Measurements from ENCODE around the gene THAP7. TPM values are rescaled to one million over a fixed set of nuclear protein-coding genes. Genes with fewer than 3 reads are reported as not detected.
"Not testable (repeated sequence)": the region's sequence is repeated elsewhere in the genome, so short reads cannot be mapped to it uniquely, and the experiment has no call there.

The THAP7 gene
- total RNA-seq, 2 experiments from 2014 or later, result 22.1 to 26.8 TPM

DNA sequence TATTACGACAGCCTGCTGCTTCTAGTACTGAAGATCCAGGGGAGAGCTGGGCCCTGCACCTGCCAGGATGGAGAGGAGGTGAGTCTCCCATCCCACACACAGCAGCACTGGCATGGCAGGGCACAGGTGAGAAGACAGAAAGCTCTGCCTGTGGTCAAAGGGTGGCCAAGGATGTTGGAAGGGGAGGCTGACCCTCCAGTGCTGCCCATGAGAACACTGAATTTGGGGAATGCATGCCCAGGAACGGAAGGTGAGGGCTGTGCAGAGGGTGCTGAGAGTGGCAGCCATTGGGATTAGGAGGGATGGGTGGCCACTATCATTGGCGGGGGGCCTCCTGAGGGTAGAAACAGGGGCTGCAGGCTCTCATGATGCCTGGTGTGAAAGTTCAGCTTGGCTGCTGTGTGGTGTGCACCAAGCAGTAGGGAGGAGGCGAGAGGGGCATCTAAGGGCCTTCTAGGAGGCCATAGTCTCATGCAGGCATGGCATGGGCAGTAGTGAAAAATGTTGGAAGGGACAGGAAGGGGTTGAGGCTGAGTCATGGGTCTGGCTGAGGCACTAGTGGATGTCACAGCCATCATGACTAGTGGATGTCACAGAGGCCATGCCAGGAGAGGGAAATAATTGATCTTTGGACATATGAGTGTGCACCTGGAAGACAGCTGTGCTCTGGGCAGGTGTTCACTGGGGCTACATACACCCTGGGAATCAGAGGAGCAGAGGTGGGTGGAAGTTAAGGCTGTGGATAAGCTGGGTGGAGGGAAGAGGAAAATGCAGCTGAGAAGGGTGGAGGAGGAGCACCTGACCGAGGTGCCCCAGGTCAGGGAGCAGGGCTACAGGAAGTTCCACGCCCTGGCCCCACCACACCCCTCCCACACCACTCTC, 41.3 kb upstream of the THAP7 start:
- Mint-ChIP-seq H3K4me3 (no peak overlapping the region), H3K27ac (no peak overlapping the region), H3K36me3 (no peaks in the 10 kb centered on the region), H3K4me1 (ENCODE audit: low read depth) (peaks cover 21% of the 10 kb centered on the region), H3K27me3 (peaks cover 17% of the 10 kb centered on the region), H3K9me3 (no peaks in the 10 kb centered on the region)
- no peak for DNase-seq
- intact Hi-C loops (cut with micrococcal nuclease), result no loop called here
- CTCF ChIA-PET, result no interaction called here
- POLR2A ChIA-PET, result interaction anchor here (0.6 kb wide), 1 partner anchor 166 kb away, joined by 5 read pairs; no protein-coding TSS in a partner anchor

GRCh38 chr22:21041937-21042336, 40.0 kb upstream of the THAP7 start:
- Mint-ChIP-seq H3K27me3 (peaks cover 17% of the 10 kb centered on the region), H3K4me3 (no peak overlapping the region), H3K9me3 (no peaks in the 10 kb centered on the region), H3K27ac (no peak overlapping the region), H3K4me1 (ENCODE audit: low read depth) (peaks cover 21% of the 10 kb centered on the region), H3K36me3 (no peaks in the 10 kb centered on the region)
- POLR2A ChIA-PET, result no interaction called here
- intact Hi-C loops (cut with micrococcal nuclease), result no loop called here
- CTCF ChIA-PET, result interaction anchor here (0.5 to 1.5 kb wide), 3 partner anchors 61 to 171 kb away, joined by 3 to 4 read pairs (median 3); no protein-coding TSS in a partner anchor
- no peak for DNase-seq

DNA sequence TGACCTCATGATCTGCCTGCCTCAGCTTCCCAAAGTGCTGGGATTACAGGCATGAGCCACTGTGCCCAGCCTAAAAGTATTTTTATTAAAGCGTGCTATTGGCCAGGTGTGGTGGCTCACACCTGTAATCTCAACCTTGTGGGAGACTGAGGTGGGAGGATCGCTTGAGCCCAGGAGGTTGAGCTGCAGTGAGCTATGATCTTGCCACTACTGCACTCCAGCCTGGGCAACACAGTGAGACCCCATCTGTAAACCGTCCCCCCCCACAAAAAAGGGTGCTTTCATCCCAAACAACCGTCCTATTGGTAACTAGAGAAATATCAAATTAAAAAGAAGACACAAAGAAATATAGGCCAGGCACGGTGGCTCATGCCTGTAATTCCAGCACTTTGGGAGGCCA, 37.2 kb upstream of the THAP7 start:
- CTCF ChIA-PET, result interaction anchor here (1.1 kb wide), 1 partner anchor 64 kb away, joined by 3 read pairs; no protein-coding TSS in a partner anchor
- DNase-seq, result not testable (repeated sequence)

GRCh38 chr22:21038405-21038804, 36.5 kb upstream of the THAP7 start:
- Mint-ChIP-seq H3K27ac (no peak overlapping the region), H3K36me3 (no peaks in the 10 kb centered on the region), H3K4me3 (no peak overlapping the region), H3K4me1 (ENCODE audit: low read depth) (peaks cover 3% of the 10 kb centered on the region), H3K27me3 (peaks cover 8% of the 10 kb centered on the region), H3K9me3 (no peaks in the 10 kb centered on the region)
- intact Hi-C loops (cut with micrococcal nuclease), result no loop called here
- CTCF ChIA-PET, result no interaction called here
- no peak for DNase-seq
- POLR2A ChIA-PET, result no interaction called here

More for the DNA sequence above, 37.2 kb upstream of the THAP7 start:
- H3K36me3 Mint-ChIP-seq; intact Hi-C loops (cut with micrococcal nuclease); H3K27me3 Mint-ChIP-seq; H3K9me3 Mint-ChIP-seq; H3K4me3 Mint-ChIP-seq; H3K27ac Mint-ChIP-seq; POLR2A ChIA-PET; H3K4me1 Mint-ChIP-seq (ENCODE audit: low read depth): not testable (repeated sequence)

GRCh38 chr22:21034989-21035388, 33.1 kb upstream of the THAP7 start:
- POLR2A ChIA-PET, result no interaction called here

DNA sequence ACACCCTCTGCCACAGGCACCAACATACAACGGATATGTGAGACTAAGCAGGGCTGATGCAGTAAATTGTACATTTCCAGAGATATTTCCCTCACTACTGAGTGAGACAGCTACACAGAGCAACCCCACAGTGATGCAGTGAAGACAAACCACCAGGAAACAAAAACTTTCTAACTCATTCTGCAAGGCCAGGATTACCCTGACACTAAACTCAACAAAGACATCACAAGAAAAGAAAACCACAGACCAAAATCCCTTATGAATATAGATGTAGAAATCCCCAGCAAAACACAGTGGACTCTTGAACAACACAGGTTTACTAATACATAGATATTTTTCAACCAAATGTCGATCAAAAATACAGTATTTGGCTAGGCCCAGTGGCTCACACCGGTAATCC, 32.0 kb upstream of the THAP7 start:
- no peaks in the 10 kb centered on the region for H3K9me3 Mint-ChIP-seq
- H3K36me3 Mint-ChIP-seq, result no peaks in the 10 kb centered on the region
- CTCF ChIA-PET, result interaction anchor here (0.7 kb wide), 1 partner anchor 68 kb away, joined by 3 read pairs; no protein-coding TSS in a partner anchor
- POLR2A ChIA-PET, result no interaction called here
- no peak overlapping the region for H3K4me3 Mint-ChIP-seq
- H3K27me3 Mint-ChIP-seq, result peaks cover 35% of the 10 kb centered on the region
- no peak overlapping the region for H3K27ac Mint-ChIP-seq
- H3K4me1 Mint-ChIP-seq (ENCODE audit: low read depth), result peaks cover 2% of the 10 kb centered on the region
- no peak for DNase-seq
- intact Hi-C loops (cut with micrococcal nuclease), result no loop called here

More at GRCh38 chr22:21034989-21035388, 33.1 kb upstream of the THAP7 start:
- Mint-ChIP-seq H3K9me3 (no peaks in the 10 kb centered on the region), H3K4me1 (ENCODE audit: low read depth) (peaks cover 2% of the 10 kb centered on the region), H3K27me3 (peaks cover 25% of the 10 kb centered on the region), H3K27ac (no peak overlapping the region), H3K36me3 (no peaks in the 10 kb centered on the region), H3K4me3 (no peak overlapping the region)
- intact Hi-C loops (cut with micrococcal nuclease), result no loop called here
- CTCF ChIA-PET, result no interaction called here
- no peak for DNase-seq

DNA sequence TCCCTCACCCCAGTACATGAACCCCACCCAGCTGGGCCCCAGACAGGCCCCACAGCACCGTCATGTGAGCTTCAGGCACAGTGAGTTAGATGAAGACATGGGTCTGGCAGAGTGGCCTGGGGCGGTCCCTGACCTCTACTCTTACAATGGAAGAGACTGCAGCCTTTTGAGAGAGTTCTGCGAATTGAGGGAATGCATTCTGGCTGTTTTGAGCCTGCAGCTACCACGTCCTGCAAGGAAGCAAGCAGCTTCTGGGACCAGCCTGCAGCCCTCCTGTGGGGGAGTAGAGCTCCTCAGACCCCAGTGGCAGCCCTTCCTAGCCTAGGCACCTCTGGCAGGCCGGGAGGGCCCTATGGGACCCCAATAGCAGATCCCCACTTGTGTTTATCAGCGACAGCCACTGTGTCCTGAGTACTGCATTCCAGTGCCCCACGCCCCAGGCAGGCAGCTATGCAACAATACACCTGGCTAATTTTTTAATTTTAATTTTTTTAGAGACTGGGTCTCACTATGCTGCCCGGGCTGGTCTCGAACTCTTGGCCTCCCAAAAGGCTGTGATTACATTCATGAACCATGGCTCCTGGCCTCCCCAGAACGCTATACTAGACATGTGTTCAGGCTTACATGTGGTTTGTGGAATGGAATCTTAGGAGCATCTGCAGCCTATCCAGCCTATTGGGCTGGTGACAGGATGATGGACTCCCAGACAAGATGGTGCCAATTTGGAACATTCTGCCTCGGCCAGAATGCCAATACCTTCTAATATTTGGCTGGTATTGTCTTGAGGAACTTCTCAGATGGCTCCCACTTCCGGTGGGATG, 31.2 kb upstream of the THAP7 start:
- intact Hi-C loops (cut with micrococcal nuclease), result no loop called here
- peaks cover 2% of the 10 kb centered on the region for H3K4me1 Mint-ChIP-seq (ENCODE audit: low read depth)
- no peaks in the 10 kb centered on the region for H3K9me3 Mint-ChIP-seq
- no peaks in the 10 kb centered on the region for H3K36me3 Mint-ChIP-seq
- H3K27me3 Mint-ChIP-seq, result peaks cover 32% of the 10 kb centered on the region
- ChIA-PET POLR2A (no interaction called here), CTCF (no interaction called here)
- no peak overlapping the region for H3K27ac Mint-ChIP-seq
- no peak overlapping the region for H3K4me3 Mint-ChIP-seq
- no peak for DNase-seq

DNA sequence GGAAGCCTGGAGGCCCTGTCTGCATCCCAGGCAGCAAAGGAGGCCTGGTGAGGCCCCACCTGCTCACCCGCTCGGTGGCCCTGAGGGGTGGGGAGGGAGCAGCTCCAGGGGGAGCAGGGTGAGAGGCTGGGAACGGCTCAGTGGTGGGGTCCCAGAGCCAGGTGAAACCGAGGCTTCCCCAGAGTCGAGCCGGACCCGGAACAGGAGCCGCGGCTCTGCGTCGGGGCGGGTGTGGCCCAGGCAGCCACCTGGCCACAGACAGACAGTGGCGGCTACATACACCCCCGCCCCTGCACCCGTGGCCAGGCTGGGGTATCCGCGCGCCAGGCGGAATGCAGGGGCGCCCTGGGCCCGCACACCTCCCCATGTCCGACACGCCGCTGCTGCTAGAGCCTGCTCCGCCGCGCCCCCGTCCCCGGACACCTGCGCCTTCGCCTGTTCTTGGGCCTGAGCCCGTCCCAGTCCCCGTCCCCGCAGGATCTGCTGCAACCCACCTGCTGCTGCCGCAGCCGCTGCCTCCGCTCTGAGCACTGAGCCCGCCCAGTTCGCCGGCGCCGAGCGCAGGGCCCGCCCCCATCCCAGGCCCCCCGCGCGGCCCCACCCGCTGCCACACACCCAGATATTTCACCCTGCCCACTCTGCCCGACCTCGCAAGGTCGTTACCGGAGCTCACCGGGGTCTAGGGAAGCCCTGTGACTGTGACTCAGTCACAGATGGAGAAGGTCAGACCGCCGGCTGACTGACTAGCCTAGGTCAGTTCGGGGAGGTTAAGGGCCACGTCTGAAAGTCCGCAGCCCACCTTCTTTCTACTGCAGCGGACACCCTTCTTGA, 30.3 kb upstream of the THAP7 start, which contains the start of gene SLC7A4:
Gene SLC7A4 (minus strand): TSS at position 525 of the 831 bp plus-strand sequence. CDS start 749 bp downstream, outside the sequence.
- Mint-ChIP-seq H3K4me1 (ENCODE audit: low read depth) (peaks cover 2% of the 10 kb centered on the region), H3K27me3 (peaks cover 32% of the 10 kb centered on the region), H3K4me3 (no peak within 1 kb of the TSS), H3K27ac (no peak within 1 kb of the TSS), H3K36me3 (no peaks in the 10 kb centered on the region), H3K9me3 (no peaks in the 10 kb centered on the region)
- ChIA-PET POLR2A (no interaction called here), CTCF (no interaction called here)
- DNase-seq, result no peak
- intact Hi-C loops (cut with micrococcal nuclease), result no loop called here

GRCh38 chr22:21031545-21032036, 29.7 kb upstream of the THAP7 start:
- no peak for DNase-seq
- ChIA-PET CTCF (no interaction called here), POLR2A (no interaction called here)
- intact Hi-C loops (cut with micrococcal nuclease), result no loop called here
- Mint-ChIP-seq H3K4me3 (no peak overlapping the region), H3K27ac (no peak overlapping the region), H3K36me3 (no peaks in the 10 kb centered on the region), H3K9me3 (no peaks in the 10 kb centered on the region), H3K4me1 (ENCODE audit: low read depth) (peaks cover 2% of the 10 kb centered on the region), H3K27me3 (peaks cover 32% of the 10 kb centered on the region)

DNA sequence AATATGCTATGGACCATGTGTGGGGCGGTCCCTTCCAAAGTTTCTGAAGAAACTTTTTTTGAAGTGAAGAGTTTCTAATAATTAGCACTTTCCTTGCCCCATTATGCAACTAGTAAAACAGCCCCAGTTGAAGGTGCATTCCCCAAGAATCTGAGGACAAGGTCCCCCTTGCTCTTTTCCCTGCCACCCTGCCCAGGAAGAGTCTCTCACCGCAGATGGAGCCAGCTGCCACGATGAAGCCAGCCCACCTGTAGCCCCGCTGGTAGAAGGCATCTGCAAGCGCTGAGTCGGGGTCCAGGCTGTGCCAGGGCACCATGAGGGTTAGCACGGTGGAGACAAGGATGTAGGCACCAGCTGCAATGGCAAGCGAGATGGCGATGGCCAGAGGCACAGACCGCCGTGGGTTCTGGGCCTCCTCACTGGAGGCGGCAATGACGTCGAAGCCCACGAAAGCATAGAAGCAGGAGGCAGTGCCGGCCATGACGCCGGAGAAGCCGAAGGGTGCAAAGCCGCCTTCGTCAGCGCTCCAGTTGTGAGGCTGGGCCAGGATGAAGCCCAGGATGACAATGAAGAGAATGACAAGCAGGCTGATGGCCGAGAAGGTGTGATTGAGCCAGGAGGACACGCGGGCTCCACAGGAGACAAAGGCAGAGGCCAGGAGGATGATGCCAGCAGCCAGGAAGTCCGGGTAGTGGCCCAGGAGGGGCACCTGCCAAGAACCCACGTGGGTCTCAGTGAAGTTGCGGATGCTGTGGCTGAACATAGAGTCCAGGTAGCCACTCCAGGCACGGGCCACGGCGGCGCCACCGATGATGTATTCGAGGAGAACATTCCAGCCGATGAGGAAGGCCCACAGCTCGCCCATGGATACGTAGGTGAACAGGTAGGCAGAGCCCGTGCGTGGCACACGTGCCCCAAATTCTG, 29.0 kb upstream of the THAP7 start:
- Mint-ChIP-seq H3K36me3 (no peaks in the 10 kb centered on the region), H3K4me3 (no peak overlapping the region), H3K9me3 (no peaks in the 10 kb centered on the region), H3K27ac (no peak overlapping the region), H3K27me3 (peaks cover 32% of the 10 kb centered on the region), H3K4me1 (ENCODE audit: low read depth) (peaks cover 4% of the 10 kb centered on the region)
- ChIA-PET CTCF (no interaction called here), POLR2A (no interaction called here)
- DNase-seq, result no peak
- intact Hi-C loops (cut with micrococcal nuclease), result no loop called here

- peaks cover 12% of the 10 kb centered on the region for H3K4me1 Mint-ChIP-seq (ENCODE audit: low read depth)
- POLR2A ChIA-PET, result no interaction called here
- CTCF ChIA-PET, result no interaction called here
- intact Hi-C loops (cut with micrococcal nuclease), result no loop called here
- no peaks in the 10 kb centered on the region for H3K9me3 Mint-ChIP-seq
- peaks cover 32% of the 10 kb centered on the region for H3K27me3 Mint-ChIP-seq
- H3K4me3 Mint-ChIP-seq, result no peak overlapping the region
- H3K36me3 Mint-ChIP-seq, result no peaks in the 10 kb centered on the region
- H3K27ac Mint-ChIP-seq, result no peak overlapping the region
- DNase-seq, result no peak
Measured at GRCh38 chr22:21030032-21030431, 28.1 kb upstream of the THAP7 start.

Data from activated CD4-positive, alpha-beta memory T cell treated with anti-CD3 and anti-CD28 coated beads for 36 hours (primary cell).